GM19240 (cell line): ENCODE results near the gene ABTB1.

Experiments used
- DNase-seq: peaks from one replicate; pipeline ENCODE4 v3.0.0; 2011; ENCODE audit warnings: low spot score; ENCODE audit not compliant: insufficient read length

Gene ABTB1

DNA sequence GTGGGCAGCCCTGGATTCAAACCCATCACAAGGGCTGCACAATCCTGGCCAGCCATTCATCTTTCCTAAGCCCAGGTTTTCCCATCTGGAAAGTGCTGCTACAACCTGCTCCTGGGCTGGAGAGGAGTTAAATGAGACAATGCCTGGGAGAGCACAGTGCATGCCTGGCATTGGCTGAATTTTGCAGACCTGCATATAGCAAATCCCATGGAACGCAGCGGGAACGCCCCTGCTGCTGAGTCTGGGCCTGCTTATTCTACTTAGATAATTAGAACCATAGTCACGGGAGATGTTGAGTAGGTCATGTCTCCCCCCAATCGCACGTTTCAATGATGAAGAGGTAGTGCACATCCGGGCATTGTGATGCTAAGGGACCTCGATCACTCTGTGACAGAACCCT is 46.6 kb downstream of the ABTB1 start:
- no peak for DNase-seq

DNA sequence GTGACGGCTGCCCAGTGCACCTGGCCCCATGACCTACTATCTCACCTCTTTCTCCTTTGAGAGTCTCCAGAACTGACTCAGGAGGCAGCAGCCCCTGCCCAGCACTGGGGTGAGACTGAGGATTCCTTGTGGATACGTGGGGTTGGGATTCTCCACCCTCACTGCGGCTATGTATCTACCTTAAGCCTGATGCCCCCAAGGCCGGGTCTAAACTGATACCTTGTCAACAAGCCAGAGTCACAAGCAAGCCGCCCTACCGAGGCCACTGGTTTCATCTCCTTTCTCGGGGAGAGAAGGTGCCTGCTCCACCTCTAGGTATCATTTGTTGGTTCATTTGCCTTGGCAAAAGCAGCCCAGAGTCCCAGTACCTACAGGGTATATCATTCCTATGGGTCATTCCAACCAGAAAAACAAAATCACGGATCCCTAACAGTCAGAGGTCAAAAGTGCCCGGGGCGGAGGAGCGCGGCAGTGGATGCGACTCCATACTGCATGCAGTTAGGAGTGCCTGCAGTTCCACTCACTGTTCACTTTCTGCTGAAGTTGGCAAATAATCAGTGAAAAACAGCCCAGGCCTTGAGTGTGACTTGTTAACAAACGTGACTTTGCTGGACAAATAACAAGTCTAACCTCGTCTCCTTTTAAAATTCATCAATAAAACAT is 47.5 kb downstream of the ABTB1 start:
- no peak for DNase-seq

DNA sequence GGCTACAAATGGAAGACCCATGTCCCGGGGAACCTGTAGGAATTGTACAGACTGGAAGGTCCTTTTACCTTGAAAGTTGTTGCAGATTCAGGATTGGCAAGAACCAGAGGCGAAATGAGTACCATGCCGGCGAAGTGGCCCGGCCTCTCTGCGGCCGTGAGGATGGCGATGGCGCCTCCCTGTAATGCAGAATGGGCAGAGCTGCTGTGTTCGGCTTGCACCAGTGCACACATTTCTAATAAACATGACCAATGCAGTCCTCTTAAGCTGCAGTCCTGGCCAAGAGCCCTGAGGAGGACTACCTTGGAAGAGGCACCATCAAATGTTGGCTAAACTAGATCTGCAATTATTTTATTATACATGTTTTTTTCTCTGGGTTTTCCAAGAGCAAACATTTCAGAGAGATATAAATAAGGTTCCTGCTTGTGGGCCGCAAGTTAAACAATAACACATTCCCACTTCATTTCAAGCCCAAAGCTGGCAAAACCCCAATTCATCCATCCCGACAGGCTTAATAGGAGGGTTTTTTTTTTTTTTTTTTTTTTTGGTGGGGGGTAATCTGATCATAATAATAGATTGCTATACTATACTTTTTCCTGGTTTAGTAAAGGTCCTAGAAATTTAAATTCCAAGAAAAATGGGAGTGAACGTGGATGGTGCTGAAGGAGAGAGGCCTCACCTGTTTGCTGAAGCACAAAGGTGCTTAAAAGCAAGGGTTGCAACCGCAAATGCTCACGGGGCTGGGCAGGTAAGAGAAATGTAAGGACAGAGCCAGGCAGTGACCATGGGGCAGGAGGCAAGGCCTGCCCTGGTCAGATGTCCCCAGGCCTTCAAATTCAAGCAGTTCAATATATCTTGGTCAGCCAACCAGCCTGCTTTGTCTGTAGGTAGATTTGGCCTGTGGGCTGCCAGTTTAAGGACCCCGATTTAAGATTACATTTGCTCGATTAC is 48.5 kb downstream of the ABTB1 start:
- no peak for DNase-seq

DNA sequence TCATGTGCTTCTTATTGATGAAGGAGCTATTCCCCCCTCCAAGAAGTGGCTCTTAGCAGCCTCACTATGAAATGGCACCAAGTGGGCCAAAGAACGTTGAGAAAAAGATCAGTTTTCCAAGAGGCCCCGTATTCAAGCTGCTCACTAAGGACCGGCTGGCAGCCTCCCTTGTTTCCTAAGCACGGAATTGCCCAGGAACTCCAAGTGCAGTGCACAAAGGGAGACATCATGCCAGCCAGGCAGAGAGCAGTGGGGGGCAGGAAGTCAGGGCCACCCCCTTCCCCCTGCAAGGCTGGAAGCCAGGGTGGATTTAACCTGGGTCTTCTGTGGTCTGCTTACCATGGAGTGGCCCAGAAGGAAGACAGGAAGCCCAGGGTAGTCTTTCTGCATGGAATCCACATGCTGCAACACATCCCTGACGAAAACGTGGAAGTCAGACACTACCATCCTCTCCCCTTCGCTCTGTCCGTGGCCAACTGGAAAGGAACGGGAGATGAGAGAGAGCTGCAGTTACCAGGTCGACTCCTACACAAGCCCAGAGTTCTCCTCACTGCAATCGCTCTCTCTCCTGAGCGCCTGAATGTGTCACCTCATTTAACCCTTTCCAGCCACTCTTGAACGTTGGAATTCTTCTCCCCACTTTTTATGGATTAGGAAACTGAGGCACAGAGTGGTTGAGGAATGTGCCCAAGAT is 49.5 kb downstream of the ABTB1 start:
- DNase-seq: no peak

DNA sequence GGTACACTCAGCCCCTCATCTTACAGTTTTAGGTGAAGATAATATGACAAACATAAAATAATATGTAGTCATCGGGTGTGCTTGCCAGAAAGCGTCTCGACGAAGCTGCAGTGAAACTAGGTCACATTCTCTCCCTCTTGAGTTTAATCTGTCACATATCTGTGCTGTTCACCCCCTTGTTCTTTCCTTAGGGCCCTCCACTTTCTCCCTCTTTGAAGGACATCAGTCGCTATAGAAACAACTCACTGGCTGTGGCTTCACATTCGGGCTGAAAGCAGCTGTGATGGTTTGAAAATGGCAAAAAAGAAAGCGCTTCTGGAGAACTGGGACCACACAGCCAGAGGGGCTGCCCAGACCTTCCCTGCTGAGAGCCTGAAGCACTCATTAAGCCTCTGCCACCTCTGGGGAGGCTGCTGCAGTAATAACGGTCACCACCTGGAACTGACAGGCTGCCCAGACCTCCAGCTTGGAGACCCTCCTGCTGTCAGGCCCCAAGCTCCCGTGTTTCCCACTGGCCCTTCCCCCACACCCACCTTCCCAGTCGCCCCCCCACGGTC is 50.3 kb downstream of the ABTB1 start:
- DNase-seq: no peak

DNA sequence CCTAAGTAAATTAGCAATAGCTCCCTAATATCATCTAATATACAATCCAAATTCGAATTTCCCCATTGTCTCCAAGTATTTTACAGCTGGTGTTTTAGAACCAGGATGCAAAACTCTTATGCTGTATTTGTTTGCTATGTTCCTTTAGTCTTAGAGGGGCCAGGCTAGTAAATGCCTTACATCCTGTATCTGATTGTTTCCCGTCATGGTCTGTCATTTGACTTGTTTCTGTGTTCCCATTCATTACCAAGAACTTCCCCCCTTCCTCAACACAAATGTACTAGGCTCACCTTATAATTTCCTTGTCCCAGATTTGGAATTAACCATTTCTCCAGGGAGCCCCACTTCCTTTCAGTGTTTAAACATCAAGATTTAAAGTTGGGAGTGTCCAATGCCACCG is 54.1 kb downstream of the ABTB1 start:
- DNase-seq: no peak

DNA sequence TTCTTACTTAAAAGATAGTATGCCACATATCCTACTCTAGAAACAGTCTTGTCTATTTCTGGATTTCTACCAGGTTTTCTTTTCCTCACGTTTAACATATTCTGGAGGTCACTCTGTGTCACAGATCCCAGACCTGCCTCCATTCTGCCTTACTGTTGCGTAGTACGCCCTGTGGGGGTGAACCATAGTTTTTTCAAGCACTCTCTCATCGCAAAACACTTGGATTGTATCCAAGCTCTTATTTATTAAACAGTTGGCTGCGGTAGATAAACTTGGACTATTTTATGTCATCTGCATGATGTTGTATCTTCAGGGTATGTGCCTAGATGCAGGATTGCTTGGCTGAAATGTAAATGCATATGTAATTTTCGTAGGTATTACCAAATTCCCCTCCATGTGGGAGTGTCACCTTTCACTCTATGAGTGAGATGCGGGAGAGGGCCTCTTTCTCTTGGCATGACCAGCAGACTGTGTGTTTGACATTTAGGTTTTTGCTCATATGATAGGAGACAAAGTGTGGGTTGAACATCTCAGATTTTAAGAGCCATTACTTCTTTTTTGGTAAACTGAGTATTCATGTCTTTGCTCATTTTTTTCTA is 55.8 kb downstream of the ABTB1 start:
- no peak for DNase-seq

DNA sequence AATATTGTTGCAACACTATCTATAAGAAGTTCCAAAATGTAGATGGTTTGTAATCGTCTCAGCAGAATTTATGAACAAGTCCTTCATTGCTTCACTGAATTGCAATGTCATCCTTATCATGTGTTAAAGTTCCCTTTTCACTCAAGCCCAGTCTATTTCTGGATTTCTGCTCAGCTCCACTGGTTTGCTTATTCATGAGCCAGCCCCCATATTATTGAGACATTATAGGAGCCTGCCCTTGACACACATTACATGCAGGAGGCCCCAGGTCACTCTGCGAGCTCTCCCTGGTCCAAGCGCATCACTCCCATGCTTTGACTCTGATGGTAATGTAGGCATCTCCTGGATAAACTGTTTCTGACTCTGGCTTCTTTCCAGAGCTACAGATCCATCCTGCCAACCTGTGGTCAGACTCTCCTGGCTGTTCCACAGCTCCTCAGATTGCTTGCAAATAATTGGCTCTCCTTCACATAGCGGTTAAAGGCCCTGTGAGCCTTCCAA is 56.9 kb downstream of the ABTB1 start:
- no peak for DNase-seq

DNA sequence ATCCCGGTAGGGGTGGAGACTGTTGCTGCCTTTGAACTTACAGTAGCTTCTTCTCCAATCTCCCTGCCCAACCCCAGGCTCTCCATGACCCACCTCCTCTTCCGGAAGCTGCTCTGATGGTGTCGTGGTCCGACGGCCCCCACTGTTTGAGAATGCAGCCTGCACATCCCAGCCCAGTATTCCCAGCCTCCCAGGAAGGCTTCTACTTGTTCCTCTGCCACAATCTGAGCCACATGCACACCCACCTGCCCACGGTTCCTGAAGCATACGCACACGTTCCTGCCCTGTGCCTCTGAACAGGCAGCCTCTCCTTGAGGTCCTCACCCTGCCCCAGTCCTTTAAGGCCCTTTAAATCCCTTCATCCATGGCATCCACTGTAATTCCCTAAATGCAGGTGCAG is 57.4 kb downstream of the ABTB1 start:
- DNase-seq: no peak
